ENCODE results near the gene CHST14. TPM values are rescaled to one million over a fixed set of nuclear protein-coding genes. Genes with fewer than 3 reads are reported as not detected.

The CHST14 gene
- total RNA-seq, 2 donors from 2014 or later: 14.9 to 22.3 TPM

GRCh38 chr15:40466426-40467260, 4.1 kb upstream of the CHST14 start:
- H3K27ac ChIP-seq: no peak overlapping the region
- 80% methylated on average over 7 of the region's 7 CpGs for WGBS
- H3K9me3 ChIP-seq: no peaks in the 10 kb centered on the region
- intact Hi-C loops (cut with DNase I): no loop called here
- peaks cover 3 to 7% of the 10 kb centered on the region in 2 donors for H3K36me3 ChIP-seq
- peaks cover under 1% of the 10 kb centered on the region for H3K4me1 ChIP-seq (replicated peaks)
- no peak overlapping the region for H3K4me3 ChIP-seq
- TF ChIP-seq, protein P1, sequence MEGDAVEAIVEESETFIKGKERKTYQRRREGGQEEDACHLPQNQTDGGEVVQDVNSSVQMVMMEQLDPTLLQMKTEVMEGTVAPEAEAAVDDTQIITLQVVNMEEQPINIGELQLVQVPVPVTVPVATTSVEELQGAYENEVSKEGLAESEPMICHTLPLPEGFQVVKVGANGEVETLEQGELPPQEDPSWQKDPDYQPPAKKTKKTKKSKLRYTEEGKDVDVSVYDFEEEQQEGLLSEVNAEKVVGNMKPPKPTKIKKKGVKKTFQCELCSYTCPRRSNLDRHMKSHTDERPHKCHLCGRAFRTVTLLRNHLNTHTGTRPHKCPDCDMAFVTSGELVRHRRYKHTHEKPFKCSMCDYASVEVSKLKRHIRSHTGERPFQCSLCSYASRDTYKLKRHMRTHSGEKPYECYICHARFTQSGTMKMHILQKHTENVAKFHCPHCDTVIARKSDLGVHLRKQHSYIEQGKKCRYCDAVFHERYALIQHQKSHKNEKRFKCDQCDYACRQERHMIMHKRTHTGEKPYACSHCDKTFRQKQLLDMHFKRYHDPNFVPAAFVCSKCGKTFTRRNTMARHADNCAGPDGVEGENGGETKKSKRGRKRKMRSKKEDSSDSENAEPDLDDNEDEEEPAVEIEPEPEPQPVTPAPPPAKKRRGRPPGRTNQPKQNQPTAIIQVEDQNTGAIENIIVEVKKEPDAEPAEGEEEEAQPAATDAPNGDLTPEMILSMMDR (IDR thresholded peaks at IDR 0.05): no peak
- TF ChIP-seq POLR2A (IDR thresholded peaks at IDR 0.05) (no peak), POLR2AphosphoS5 (IDR thresholded peaks at IDR 0.05) (no peak)
- H3K27me3 ChIP-seq (replicated peaks; ENCODE audit: insufficient read depth): no peaks in the 10 kb centered on the region
- no peak for DNase-seq (ENCODE audit: low spot score)

DNA sequence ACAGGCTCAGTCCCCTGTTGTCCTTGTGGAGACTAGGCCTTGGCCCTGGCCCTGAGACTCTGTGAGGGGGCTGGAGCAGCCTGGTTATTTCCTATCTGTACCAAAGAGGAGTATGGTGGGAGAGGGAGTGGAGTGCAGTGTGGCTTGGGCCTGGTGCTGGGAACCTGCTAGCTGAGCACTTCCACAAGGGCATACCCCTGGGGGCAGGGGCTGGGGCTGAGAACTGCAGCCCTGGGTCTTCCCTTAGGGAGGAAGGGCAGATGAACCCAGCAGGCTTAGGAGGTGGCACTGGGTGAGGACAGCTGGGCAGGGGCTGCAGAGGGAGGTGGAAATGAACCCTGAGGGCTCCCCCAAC, 3.5 kb upstream of the CHST14 start:
- Histone ChIP-seq H3K4me1 (replicated peaks) (peaks cover 4% of the 10 kb centered on the region), H3K36me3 (peaks cover 3 to 7% of the 10 kb centered on the region in 2 donors), H3K9me3 (no peaks in the 10 kb centered on the region), H3K4me3 (no peak overlapping the region), H3K27me3 (replicated peaks; ENCODE audit: insufficient read depth) (no peaks in the 10 kb centered on the region), H3K27ac (no peak overlapping the region)
- no peak for DNase-seq (ENCODE audit: low spot score)
- TF ChIP-seq POLR2A (IDR thresholded peaks at IDR 0.05): no peak
- no peak for TF ChIP-seq POLR2AphosphoS5 (IDR thresholded peaks at IDR 0.05)
- TF ChIP-seq, protein P1 (IDR thresholded peaks at IDR 0.05): no peak
- intact Hi-C loops (cut with DNase I): no loop called here

DNA sequence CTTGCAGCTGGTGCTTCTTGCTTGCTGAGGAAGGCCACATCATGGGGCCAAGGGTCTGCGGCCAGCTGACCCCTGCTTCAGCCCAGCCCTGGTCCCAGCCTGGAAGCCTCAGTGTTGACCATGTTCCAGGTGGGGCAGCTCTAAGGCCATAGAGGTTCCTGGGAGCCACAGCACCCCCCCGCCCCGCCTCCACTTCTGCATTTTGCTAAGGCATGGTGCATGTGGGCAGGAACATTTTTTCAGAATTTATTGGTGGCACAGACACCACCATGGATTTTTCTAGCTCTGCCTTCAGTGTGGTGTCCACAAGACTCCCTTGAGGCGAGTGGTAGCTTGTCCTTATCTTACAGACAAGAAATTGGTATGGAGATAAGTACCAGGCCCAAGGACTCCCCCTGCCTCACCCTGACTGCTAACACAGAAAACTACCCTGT, 1.9 kb upstream of the CHST14 start:
- intact Hi-C loops (cut with DNase I): no loop called here
- 92% methylated on average over 4 of the region's 4 CpGs for WGBS

GRCh38 chr15:40469776-40470390, 901 bp upstream of the CHST14 start:
- H3K4me3 ChIP-seq: peak overlapping the region in 1 of 2 donors; percentile 92
- peak overlapping the region; percentile 80 to 87 for H3K27ac ChIP-seq
- H3K36me3 ChIP-seq: peaks cover 3 to 7% of the 10 kb centered on the region in 2 donors
- WGBS: 82% methylated on average over 7 of the region's 7 CpGs
- no peak for DNase-seq (ENCODE audit: low spot score)
- no peaks in the 10 kb centered on the region for H3K27me3 ChIP-seq (replicated peaks; ENCODE audit: insufficient read depth)
- TF ChIP-seq, protein P1 (IDR thresholded peaks at IDR 0.05): no peak
- no peak for TF ChIP-seq POLR2AphosphoS5 (IDR thresholded peaks at IDR 0.05)
- TF ChIP-seq POLR2A (IDR thresholded peaks at IDR 0.05): no peak
- intact Hi-C loops (cut with DNase I): no loop called here
- no peaks in the 10 kb centered on the region for H3K9me3 ChIP-seq
- peaks cover 4% of the 10 kb centered on the region for H3K4me1 ChIP-seq (replicated peaks)

More for the DNA sequence above, 1.9 kb upstream of the CHST14 start:
- no peaks in the 10 kb centered on the region for H3K9me3 ChIP-seq
- H3K27ac ChIP-seq: no peak overlapping the region
- peaks cover 3 to 7% of the 10 kb centered on the region in 2 donors for H3K36me3 ChIP-seq
- TF ChIP-seq, protein P1 (IDR thresholded peaks at IDR 0.05): no peak
- TF ChIP-seq POLR2A (IDR thresholded peaks at IDR 0.05) (no peak), POLR2AphosphoS5 (IDR thresholded peaks at IDR 0.05) (no peak)
- no peak for DNase-seq (ENCODE audit: low spot score)
- H3K4me3 ChIP-seq: no peak overlapping the region
- peaks cover 4% of the 10 kb centered on the region for H3K4me1 ChIP-seq (replicated peaks)
- H3K27me3 ChIP-seq (replicated peaks; ENCODE audit: insufficient read depth): no peaks in the 10 kb centered on the region
